MV-4-11 (cell line): Measurements from ENCODE around the gene PRKCSH.

Experiments
- DNase-seq: peaks from one replicate; lab custom pipeline; 2025; lab: John Stamatoyannopoulos, UW

The PRKCSH gene

DNA sequence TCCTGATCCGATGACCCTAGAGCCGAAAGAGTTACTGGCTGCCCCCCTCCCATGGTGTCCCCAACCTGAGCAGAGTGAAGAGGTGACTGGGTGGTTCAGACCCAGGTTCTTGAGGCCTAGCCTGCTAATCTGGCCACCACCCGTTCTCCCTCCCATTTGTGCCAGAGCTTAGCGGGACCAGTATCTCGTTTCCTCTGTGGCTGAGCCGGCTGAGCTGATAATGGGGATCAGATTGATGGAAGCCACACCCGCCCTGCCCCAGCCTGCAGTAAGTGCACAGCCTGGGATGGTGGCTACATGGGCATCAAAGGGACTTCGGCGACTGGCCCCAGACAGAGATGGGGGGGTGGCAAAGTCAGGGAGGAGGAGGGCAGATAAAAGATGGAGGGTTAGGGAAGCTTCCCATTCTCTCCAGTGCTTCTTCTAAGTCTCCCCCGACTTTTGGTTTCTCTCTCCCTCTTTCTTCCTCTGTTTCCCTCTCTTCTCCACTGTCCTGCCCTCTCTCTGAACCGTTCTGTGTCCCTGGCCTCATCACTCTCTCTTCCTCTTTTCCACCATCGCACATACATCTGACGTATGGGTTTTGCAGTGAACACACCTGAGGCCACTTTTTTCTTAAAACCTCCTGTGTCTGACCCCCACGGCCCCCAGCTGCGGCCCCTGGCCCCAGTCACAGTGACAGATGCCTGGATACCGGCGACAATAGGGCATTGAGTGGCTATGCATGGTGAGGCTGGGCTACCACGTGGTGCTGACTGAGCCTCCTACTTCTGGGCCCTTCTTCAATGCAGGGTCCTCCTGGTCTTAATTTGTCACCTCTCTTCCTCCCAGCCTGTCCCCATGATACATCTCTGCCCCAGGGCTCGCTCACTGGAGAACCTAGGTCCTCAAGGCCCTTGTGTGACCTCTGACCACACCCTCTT, 43.0 kb downstream of the PRKCSH start:
- DNase-seq, result peak; percentile 75

DNA sequence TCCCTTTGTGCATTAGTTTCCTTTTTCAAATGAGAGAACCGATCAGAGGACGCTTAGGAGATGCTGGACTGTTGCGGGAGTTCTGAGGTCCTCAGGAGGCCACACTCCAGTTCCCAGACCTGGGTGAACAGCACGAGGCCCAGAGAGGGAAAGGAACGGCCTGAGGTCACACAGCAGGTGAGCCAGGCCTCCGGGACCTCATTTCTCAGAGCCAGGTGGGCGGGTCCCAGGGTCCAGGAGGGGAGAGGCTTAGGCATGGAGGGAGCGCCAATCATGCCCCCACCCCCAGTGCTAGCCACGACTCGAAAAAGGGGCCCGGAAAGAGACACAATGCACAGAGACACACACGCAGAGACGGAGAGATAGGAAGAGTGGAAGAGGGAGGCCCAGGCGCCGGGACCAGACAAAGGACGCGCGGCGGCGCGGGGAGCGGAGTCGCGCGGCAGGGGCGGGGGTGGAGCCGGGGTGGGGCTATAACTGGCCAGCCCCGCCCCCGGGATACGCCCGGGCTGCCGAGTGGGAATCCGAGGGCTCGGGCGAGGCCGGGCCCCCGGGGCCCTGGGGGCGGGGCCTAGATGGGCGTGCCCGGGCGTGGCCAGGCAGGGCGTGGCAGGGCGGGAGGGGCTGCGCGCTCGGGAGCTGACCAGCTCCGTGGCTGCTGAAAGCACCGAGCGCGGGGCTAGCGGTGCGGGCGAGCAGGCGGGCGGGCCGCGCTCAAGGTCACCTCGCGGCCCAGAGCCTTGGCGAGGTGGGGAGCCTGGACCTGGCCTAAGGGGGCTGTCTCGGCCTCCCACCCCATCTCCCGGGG, 43.9 kb downstream of the PRKCSH start:
- peak; percentile 41 for DNase-seq

DNA sequence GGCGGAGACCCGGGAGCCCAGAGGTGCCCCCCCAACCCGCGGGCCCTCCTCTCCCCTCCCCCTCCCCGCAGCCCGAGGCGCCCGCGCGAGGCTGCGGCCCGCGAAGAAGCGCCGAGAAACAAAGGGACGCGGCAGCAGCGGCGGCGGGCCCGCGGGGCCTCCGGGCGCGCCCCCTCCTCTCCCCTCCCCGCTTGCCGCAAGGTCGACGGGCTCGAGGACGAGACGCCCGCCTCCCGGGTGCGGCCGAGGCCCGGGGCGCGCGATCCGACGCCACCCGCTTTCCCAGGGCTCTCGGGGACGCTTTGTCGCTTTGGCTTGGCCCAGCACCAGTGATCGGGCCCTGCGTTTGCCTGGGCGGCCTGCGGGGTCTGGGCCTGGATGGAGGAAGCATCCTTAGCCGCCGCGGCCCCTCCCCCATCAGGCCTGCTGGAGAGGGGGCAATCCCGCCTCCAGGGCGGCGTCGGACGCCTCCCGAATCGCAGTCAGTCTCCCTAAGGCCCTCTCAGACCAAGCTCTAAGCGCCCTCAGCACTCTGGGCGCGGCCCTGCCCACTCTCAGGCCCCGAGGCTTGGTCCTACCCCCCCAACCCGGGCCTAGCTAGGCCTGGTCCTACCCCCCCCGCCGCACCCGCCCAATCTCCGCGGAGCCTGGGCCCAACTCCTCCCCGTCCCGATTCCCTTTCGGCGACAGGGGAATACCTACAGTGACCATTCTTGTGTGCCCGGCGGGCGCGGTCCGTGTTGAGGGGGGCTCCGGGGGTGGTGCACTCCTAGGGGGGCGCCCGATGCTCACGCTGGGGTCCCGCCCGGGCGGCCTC, 44.7 kb downstream of the PRKCSH start:
- no peak for DNase-seq

DNA sequence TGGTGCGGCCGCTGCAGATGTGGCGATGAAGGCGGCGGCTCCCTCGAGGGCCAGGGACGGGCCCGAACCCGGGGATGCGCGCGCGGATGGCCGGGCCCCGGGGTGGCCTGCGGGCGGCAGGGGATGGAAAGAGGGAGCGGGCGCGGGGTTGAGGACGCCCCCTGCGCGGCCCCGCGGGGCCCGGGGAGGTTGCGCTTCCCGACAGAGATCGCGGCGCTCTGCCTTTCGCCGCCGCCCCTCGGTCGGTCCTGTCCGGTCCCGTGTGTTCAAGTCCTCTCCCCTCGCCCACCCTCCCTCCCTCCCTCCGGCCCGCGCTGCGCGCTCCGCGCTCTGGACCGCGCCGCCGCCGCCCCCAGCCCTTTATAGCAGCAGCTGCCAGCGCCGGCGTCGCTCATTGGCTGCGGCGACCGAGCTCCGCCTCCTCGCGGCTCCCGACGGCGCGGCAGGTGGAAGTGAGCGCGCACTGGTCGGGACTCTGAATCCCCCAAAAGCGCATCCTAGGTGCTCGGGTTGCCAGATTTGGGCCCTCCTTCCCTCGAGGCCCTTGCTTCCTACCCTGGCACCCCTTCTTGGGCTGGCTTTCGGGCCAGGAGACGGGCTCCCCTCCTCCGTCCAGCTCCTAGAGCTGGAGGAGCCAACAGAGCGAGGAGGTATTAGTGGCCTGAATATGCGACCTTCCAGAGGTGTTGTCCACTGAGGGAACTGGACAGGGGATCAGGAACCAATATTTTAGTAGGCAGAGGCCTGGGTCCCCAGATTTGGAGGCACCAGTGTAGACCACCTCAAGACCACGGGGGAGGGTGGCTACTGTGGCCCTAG, 45.5 kb downstream of the PRKCSH start, which contains the start of gene ELAVL3:
ELAVL3 (minus strand) TSS at position 332 of the 819 bp plus-strand sequence. CDS start 438 bp downstream, outside the sequence.
- DNase-seq, result no peak

DNA sequence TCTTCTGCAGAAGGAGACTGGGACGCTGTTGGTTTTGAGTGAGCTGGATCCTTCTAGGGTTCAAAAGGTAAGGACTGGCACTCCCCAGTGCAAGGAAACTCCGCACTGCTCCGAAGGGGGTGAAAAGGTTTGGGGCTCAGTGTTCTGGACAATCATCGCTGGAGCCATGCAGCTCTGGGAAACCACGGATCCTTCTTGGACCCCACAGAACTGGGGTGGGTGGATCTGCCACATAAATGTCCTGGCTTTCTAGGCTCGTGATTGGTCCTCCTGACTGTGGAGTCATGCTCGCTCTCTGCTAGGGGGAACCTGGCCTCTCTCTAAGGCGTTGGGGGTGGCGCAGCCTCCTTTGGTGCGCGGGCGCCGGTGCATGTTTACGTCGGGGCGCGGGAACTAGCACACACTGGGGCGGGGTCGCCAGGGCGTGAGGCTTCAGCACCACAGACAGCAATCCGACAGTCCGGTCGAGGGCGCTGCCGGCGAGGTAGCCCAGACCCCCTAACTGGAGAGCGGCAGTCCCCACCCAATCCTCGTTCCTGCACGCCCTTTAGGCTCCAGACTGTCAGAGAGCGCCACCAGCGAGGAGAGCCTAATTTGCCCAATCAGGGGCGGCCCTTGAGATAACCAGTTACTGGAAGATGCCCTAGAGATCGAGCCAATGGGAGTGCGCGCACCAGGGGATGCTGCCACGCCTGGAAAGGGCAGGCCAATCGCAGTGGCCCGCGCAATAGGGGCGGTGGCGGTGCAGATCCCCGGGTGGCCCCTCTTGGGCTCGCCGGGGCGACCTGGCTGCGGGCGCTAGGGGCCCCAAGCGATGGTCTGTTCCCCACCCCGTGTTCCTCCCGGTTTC, 46.3 kb downstream of the PRKCSH start:
- no peak for DNase-seq

DNA sequence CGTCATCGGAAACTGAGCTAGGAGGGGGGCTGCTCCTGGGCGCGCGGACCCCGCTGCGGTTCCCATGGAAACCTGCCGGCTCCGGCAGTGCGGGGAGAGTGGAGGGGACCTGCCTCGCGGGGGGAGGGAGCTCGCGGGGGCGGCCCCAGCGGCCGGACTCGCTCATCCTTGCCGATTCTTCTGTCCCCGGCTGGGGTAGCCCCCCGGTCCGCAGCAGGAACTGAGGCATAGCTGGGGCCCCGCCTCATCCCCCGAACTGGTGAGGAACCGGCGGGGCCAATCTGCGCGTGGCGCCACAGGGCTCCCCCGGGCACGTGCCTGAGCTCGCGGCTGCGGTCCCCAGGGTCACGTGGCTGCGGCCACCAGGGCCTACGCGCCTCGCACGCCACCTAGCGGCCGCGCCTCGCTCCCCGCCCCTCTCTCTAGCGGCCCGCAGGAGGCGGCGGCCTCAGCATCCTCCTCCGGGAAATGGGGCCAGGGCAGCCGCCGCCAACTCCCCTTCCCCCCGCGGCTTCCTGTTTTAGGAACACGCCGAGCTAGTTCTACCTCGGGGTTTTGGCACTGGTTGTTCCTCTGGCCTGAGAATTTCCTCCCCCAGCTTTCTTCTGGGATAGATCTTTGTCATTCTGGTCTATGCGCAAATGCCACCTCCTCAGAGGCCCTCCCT, 47.1 kb downstream of the PRKCSH start:
- DNase-seq, result peak; percentile 84

DNA sequence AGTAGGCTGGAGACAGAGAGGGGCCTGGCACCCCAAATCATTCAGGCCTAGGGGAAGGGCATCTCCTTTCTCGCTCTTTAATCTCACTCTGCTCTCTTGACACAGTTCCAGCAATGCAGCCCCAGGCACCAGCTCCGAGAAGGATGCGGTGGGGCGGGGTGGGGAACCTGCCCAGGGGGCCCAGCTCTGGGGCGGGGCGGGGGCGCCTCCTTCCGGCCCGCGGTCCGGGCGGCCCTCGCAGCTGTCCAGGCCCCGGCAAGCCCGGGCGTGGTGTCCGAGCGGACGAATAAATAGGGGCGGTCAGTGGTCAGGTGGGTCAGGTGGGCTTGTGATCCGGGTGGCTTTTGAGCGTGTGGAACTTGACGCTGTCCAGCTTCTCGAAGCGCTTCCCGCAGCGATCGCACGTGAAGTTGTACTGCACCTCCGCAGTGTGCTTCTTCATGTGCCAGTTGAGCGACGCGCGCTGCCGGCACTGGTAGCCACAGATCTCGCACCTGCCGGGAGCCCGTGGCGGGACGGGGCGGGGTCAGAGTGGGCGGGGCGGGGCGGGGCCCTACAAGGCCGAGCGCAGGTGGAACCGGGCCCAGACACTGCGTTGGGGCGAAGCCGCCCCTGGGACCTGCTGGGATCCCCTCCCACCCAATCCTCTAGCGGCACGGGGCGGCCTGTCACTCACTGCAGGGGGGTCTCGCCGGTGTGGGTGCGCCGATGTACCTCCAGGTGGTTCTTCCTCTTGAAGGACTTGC, 48.1 kb downstream of the PRKCSH start:
- no peak for DNase-seq

DNA sequence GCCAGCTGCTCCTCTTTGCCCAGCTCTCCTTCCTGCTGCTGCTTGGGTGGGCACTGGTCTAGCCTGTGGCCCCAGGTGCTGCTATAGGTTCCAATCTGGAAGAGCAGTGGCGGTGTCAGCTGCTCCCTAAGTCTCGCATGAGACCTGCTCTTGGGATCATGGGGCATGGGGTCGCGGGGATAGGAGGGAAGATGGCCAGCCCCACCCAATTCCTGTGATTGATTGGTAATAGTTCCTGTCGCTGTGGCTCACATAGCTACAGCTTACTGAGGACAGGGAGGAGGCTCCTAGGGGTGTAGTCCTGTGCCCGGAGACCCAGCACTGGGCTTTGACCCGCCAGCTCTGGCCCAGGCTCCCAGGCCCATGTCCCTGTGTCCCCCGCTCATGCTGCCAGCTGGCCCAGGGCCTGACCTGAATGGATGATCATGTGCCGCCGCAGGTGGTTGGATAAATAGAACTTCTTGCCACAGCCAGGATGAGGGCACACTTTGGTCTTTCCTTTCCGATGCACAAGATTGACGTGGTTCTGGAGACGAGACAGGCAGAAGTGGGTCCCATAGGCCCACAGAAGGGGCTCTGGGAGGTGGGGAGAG, 49.9 kb downstream of the PRKCSH start:
- no peak for DNase-seq

DNA sequence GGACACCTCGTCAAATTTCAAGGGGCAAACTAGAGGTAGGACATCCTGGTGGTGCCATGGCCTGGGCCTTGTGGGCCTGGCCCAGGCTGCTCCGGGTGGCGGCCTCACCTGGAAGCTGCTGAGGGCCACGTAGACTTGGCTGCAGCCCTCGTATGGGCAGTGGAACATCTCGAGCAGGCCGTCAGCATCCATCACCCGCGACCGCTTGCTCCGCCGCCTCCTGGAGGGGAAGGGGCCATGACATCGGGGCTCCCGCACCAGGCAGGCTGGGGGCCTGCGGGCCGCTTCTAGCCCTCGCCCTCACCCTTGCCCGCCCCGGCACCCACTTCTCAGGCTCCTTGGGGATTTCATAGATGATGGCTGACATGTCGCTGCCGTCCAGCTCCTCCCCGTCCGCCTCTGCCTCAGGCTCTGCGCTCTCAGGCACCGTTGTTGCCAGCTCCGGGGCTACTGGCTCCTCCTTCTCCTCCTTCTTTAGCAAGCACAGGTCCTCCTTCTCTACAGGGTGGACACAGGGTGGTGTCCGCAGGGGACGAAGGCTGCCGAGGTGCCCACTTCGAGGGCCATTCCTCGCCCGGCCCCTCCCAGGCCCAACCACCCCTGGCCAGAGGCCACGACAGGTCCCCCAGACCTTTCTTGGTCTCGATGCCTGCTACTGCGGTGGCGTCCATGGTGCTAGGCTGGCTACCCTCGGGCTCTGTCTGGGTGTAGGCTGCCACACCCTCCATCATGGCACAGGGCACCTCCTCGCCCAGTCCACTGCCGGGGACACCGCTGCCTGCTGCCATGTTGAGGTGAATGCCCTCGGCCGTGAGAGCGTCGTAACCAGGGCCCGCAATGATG, 51.4 kb downstream of the PRKCSH start:
- no peak for DNase-seq

DNA sequence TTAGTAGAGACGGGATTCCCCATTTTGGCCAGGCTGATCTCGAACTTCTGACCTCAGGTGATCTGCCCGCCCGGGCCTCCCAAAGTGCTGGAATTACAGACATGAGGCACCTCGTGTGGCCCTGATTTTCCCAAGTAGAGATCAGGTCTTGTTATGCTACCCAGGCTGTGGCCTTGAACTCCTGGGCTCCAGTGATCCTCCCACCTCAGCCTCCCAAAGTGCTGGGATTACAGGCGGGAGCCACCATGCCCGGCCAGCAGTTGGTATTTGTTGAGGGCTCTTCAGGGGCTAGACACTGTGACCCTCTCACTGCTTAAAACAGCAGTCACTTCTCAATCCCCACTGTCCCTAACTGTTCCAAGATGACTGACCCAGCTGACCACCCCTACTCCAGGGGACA, 53.9 kb downstream of the PRKCSH start:
- DNase-seq, result no peak

DNA sequence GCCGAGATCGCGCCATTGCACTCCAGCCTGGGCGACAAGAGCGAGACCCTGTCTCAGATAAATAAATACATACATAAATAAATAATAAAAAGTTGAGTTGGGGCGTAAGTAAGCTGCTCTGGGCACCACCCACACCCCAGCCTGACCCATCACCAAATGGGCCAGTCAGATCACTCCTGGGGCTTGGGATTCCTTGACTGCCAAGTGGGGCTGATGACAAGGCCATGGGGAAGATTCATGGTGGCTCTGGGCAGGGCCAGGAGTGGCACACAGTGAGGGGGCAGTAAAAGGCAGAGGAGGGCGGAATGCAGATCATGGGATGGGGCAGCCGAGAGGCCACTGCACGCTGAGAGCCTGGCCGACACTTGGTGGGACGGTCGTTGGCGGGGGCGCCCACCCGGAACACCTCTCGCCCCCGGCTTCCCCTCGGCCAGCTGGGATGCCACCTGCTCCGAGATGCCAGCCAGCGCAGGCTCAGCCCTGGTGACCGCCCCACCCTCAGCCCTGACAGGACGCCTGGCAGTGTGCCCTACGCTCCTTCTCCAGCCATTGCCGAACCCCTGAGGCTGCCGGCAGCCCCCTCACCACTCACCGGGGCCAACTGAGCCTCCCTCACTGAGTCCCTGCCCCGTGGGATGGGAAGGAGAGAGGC, 59.3 kb downstream of the PRKCSH start:
- DNase-seq, result no peak

DNA sequence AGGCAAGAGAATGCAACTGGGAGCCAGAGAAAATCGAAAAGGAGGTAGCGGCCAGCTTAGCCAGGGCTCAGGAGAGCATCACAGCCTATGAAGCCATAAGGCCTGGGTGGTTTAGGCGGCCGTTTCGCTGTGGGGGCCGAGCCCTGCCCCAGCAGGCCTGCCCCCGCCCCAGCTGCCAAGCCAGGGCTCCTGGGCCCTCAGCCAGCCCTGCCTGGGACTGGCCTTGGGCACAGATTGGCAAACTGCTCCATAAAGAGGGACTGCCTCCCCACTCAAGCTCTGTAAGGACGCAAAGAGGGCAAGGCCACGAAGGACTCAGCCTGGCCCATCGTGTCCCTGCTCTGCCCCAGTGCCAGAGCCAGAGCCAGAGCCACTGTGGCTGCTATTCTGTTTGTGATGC, 60.0 kb downstream of the PRKCSH start:
- no peak for DNase-seq

DNA sequence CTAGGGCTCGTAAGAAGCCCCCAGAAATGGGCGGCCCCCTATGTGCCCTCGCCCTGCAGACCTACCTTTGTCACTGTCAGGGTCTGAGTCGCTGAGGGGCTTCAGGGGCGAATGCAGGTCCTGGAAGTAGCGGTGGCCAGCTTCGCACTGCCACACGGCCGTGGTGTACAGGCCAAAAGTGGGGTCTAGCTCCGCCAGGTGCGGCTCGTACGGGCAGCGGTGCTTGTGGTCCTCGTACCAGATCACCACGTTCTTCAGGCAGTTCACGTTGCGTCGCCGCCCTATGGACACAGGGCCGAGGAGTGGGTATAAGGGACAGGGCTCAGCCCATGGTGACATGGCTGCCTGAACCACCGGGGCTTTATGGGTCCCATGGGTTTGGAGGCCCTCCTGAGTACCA, 60.5 kb downstream of the PRKCSH start:
- no peak for DNase-seq

DNA sequence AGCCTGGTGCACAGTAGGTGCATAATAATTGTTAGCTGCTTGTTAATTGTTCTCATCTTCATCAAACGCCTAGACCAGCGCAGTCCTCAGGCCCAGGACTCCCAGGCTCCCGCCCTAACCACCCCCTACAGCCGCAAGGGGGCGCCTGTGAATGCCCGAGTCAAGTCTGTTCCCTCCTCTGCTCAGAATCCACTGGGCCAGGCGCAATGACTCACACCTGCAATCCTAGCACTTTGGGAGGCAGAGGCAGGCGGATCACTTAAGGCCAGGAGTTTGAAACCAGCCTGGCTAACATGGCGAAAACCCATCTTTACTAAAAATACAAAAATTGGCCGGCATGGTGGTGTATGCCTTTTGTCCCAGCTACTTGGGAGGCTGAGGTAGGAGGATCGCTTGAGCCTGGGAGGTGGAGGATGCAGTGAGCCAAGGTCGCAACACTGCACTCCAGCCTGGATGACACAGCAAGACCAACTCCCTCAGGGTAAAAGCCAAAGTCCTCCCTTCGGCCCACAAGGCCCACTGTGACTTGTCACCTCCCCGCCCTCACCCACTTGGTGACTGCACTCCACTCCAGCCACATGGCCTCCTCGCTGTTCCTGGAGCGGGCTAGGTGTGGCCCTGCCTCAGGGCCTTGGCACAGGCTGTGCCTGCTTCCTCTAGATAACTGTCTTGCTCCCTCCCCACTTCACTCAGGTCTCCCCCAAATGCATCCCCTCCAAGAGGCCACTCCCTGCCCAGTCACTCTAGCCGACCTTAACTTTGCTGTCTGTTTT, 61.1 kb downstream of the PRKCSH start:
- DNase-seq, result peak; percentile 60

DNA sequence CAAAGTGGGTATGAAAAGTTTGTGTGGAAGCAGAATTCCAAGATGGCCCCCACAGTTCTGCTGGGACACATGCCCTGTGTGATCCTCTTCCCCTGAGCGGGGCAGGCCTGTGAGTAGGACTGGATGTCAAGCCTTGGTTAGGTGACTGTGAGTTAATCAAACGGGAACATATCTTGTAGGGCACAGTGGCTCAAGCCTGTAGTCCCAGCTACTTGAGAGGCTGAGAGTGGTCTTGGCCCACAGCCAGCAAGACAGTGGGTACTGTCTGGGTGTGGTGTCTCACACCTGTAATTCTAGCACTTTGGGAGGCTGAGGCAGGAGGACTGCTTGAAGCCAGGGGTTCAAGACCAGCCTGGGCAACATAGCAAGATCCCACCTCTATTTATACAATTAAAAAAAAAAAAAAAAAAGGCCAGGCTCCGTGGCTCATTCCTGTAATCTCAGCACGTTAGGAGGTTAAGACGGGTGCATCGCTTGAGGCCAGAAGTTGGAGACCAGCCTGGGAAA, 63.8 kb downstream of the PRKCSH start:
- no peak for DNase-seq

DNA sequence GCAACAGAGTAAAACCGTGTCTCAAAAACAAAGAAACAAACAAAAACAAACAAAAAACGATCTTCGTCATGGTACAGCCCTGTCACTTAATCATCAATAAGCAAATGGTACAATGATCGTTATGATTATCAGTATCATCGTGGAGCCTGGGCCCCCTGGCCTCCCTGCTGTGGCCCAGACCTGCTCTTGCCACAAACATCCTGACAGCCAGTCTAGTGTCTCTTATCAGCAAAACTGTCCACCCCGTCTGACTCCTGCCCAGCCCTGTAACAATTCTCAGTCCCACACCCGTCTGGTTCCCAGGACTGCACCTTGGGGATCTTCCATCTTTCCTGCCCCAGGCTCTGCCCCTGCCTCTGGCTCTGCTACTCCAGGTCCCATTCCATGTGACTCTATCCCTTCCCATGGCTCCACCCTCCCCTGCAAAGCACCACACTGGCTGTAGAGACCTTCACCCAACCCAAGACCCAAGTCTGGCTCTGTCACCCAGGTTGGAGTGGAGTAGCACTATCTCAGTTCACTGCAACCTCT, 64.5 kb downstream of the PRKCSH start:
- no peak for DNase-seq
